CD14-positive monocyte (primary cell): ENCODE measurements around the gene ASB6. TPM values are rescaled to one million over a fixed set of nuclear protein-coding genes. Genes with fewer than 3 reads are reported as not detected.
A peak's percentile ranks its signal among the peaks of the same experiment; 100 is the strongest.

Experiments
- DNase-seq, 3 donors: peaks; one replicate each; pipeline ENCODE4 v3.0.0-alpha.2; 2011 to 2022
- H2AFZ ChIP-seq: 2 replicates; pipeline ENCODE4 v1.6.0; 2012; ENCODE audit warnings: mild to moderate bottlenecking, low read depth, low read length, inconsistent platforms; ENCODE audit not compliant: insufficient read depth, poor library complexity, severe bottlenecking
- H3K27ac ChIP-seq, 2 donors: 1 replicate in 1 of 2; 2 replicates in 1 of 2; pipeline ENCODE4 v1.5.1; 2012 to 2013; ENCODE audit warnings: low read length in 2 of 2, control low read depth in 1 of 2, inconsistent platforms in 1 of 2, low read depth in 1 of 2, mild to moderate bottlenecking in 1 of 2
- H3K27me3 ChIP-seq, 2 donors: one replicate each; pipeline versions ENCODE4 v1.6.0 to v1.6.1; 2011 to 2013; ENCODE audit warnings: low read length in 2 of 2; ENCODE audit not compliant: control insufficient read depth in 2 of 2, insufficient read depth in 2 of 2
- H3K36me3 ChIP-seq, 2 donors: replicated peaks in 1 of 2; 1 replicate in 1 of 2; 2 replicates in 1 of 2; pipeline versions ENCODE4 v1.5.1 to v1.6.1; 2012 to 2013; ENCODE audit warnings: low read length in 2 of 2, control low read depth in 1 of 2, inconsistent platforms in 1 of 2, mild to moderate bottlenecking in 1 of 2; ENCODE audit not compliant: insufficient read depth in 2 of 2, control insufficient read depth in 1 of 2
- H3K4me1 ChIP-seq, 2 donors: 1 replicate in 1 of 2; 2 replicates in 1 of 2; pipeline versions ENCODE4 v1.5.1 to v1.6.1; 2012 to 2013; ENCODE audit warnings: low read length in 2 of 2, control low read depth in 1 of 2, inconsistent platforms in 1 of 2, mild to moderate bottlenecking in 1 of 2, moderate library complexity in 1 of 2; ENCODE audit not compliant: insufficient read depth in 2 of 2, control insufficient read depth in 1 of 2
- H3K4me2 ChIP-seq: replicated peaks from 2 replicates; pipeline ENCODE3; 2012; ENCODE audit warnings: low read length, moderate library complexity, mild to moderate bottlenecking; ENCODE audit not compliant: poor library complexity, severe bottlenecking; ENCODE audit errors: extremely low read depth
- H3K4me3 ChIP-seq, 3 experiments: fragments of 200-600 bp in 1 of 3; sonication (generic) in 1 of 3; replicated peaks in 1 of 3; 1 replicate in 2 of 3; 2 replicates in 1 of 3; pipeline ENCODE4 v1.5.1; 2011 to 2013; ENCODE audit warnings: low read length in 3 of 3, mild to moderate bottlenecking in 3 of 3, control low read depth in 2 of 3, low read depth in 2 of 3, inconsistent platforms in 1 of 3, moderate library complexity in 1 of 3
- H3K79me2 ChIP-seq: 2 replicates; pipeline ENCODE4 v1.6.0; 2012; ENCODE audit warnings: mild to moderate bottlenecking, control low read depth, inconsistent platforms, low read length, moderate library complexity; ENCODE audit not compliant: insufficient read depth
- H3K9ac ChIP-seq: 2 replicates; pipeline ENCODE4 v1.6.0; 2017; ENCODE audit warnings: low read length, mild to moderate bottlenecking; ENCODE audit not compliant: insufficient read depth, poor library complexity, severe bottlenecking
- H3K9me3 ChIP-seq, 2 donors: replicated peaks in 1 of 2; 1 replicate in 1 of 2; 2 replicates in 1 of 2; pipeline versions ENCODE4 v1.5.1 to v1.6.1; 2012 to 2013; ENCODE audit warnings: low read length in 2 of 2, control low read depth in 1 of 2; ENCODE audit not compliant: control insufficient read depth in 1 of 2, insufficient read depth in 1 of 2
- H4K20me1 ChIP-seq: 2 replicates; pipeline ENCODE4 v1.6.0; 2012; ENCODE audit warnings: mild to moderate bottlenecking, low read length, control low read depth, moderate library complexity; ENCODE audit not compliant: insufficient read depth
- H3K27ac Mint-ChIP-seq, 7 donors: one replicate each; pipeline ENCODE4 v1.8.0; 2020; ENCODE audit warnings: mild to moderate bottlenecking in 7 of 7, mixed read lengths in 7 of 7, moderate library complexity in 6 of 7, inconsistent platforms in 2 of 7
- H3K27me3 Mint-ChIP-seq, 3 donors: one replicate each; pipeline ENCODE4 v1.8.0; 2021 to 2022; ENCODE audit warnings: low read depth in 3 of 3, mild to moderate bottlenecking in 3 of 3, mixed read lengths in 3 of 3, moderate library complexity in 3 of 3, inconsistent platforms in 1 of 3
- H3K36me3 Mint-ChIP-seq, 2 donors: one replicate each; pipeline ENCODE4 v1.8.0; 2020; ENCODE audit warnings: mixed read lengths in 2 of 2, inconsistent platforms in 1 of 2, mild to moderate bottlenecking in 1 of 2
- H3K4me1 Mint-ChIP-seq: one replicate; pipeline ENCODE4 v1.8.0; 2020; ENCODE audit warnings: mild to moderate bottlenecking, mixed read lengths
- H3K4me3 Mint-ChIP-seq, 2 donors: one replicate each; pipeline ENCODE4 v1.8.0; 2020; ENCODE audit warnings: mild to moderate bottlenecking in 2 of 2, mixed read lengths in 2 of 2, moderate library complexity in 1 of 2
- H3K9me3 Mint-ChIP-seq, 7 donors: one replicate each; pipeline ENCODE4 v1.8.0; 2020 to 2022; ENCODE audit warnings: mixed read lengths in 7 of 7, mild to moderate bottlenecking in 6 of 7, moderate library complexity in 6 of 7, inconsistent platforms in 2 of 7
- CTCF ChIP-seq: fragments of 200-600 bp; IDR thresholded peaks from one replicate; pipeline ENCODE4 v1.8.0; 2022; ENCODE audit warnings: antibody characterized with exemption, mild to moderate bottlenecking
- WGBS: methylation state at CpG from one replicate; pipeline ENCODE4 v1.1.5; 2013; ENCODE audit warnings: missing lambda C conversion rate; ENCODE audit not compliant: insufficient coverage; 5-methylcytosine and 5-hydroxymethylcytosine counted together
- intact Hi-C, 2 donors: fragments of 100-400 bp; cut with micrococcal nuclease; formaldehyde crosslinking; loops; one replicate each; pipeline versions ENCODE4 v1.15.0 to v1.15.1; 2023
- polyA plus RNA-seq, 3 donors: library from polyadenylated mRNA; depleted of rRNA in 1 of 3; unstranded in 2 of 3; stranded (reverse) in 1 of 3; fragments of 300-500 nt in 2 of 3; fragments of >200 nt in 1 of 3; fragmentation: Illumina TruSeq in 2 of 3; gene quantifications; 1 replicate in 2 of 3; 2 replicates in 1 of 3; pipeline ENCODE4 v1.2.3, GENCODE V29; 2012 to 2021

Gene ASB6
- polyA plus RNA-seq, 3 donors = 8.1 to 21.1 (median 10.1) TPM

- Mint-ChIP-seq H3K4me3 (no peak overlapping the region), H3K4me1 (peaks cover 12% of the 10 kb centered on the region), H3K36me3 (peaks cover 3 to 14% of the 10 kb centered on the region in 2 donors), H3K27me3 (peaks cover 26 to 46% (median 28%) of the 10 kb centered on the region in 3 donors), H3K9me3 (peaks cover 0 to 8% (median 4%) of the 10 kb centered on the region in 7 donors), H3K27ac (peak overlapping the region in 1 of 7 donors; percentile 17)
- Histone ChIP-seq H3K4me3 (no peak overlapping the region), H4K20me1 (no peaks in the 10 kb centered on the region), H3K9ac (no peak overlapping the region), H3K36me3 (no peaks in the 10 kb centered on the region), H3K4me1 (peaks cover 12 to 16% of the 10 kb centered on the region in 2 donors), H3K27ac (no peak overlapping the region), H3K4me2 (no peak overlapping the region), H3K79me2 (no peaks in the 10 kb centered on the region), H2AFZ (no peak overlapping the region), H3K27me3 (peaks cover 19 to 31% of the 10 kb centered on the region in 2 donors), H3K9me3 (peaks cover 0 to 5% of the 10 kb centered on the region in 2 donors)
- intact Hi-C loops = loop anchor here in 1 of 2 donors (10.0 kb wide), 1 partner anchor 292 kb away; no protein-coding TSS in a partner anchor
- DNase-seq = no peak
- 0% methylated on average over 1 of the region's 1 CpG for WGBS
- peak; percentile 53 for TF ChIP-seq CTCF
Measured at GRCh38 chr9:129617167-129617566, 24.8 kb downstream of the ASB6 start.

GRCh38 chr9:129615407-129616285 lies 26.3 kb downstream of the ASB6 start:
- no peaks in the 10 kb centered on the region for H4K20me1 ChIP-seq
- no peak for TF ChIP-seq CTCF
- H3K4me1 Mint-ChIP-seq = peaks cover 12% of the 10 kb centered on the region
- 87% methylated on average over 26 of the region's 31 CpGs for WGBS
- DNase-seq = no peak
- H3K79me2 ChIP-seq = no peaks in the 10 kb centered on the region
- no peak overlapping the region for H3K9ac ChIP-seq
- H3K4me1 ChIP-seq = peaks cover 19 to 22% of the 10 kb centered on the region in 2 donors
- H3K9me3 Mint-ChIP-seq = peaks cover 0 to 8% (median 4%) of the 10 kb centered on the region in 7 donors
- peaks cover 15 to 21% of the 10 kb centered on the region in 2 donors for H3K27me3 ChIP-seq
- peaks cover 0 to 5% of the 10 kb centered on the region in 2 donors for H3K9me3 ChIP-seq
- intact Hi-C loops = loop anchor here in 1 of 2 donors (10.0 kb wide), 1 partner anchor 291 kb away; no protein-coding TSS in a partner anchor
- H3K4me3 Mint-ChIP-seq = no peak overlapping the region
- peaks cover 17 to 35% (median 21%) of the 10 kb centered on the region in 3 donors for H3K27me3 Mint-ChIP-seq
- H3K27ac Mint-ChIP-seq = no peak overlapping the region
- H3K4me2 ChIP-seq = no peak overlapping the region
- no peak overlapping the region for H3K4me3 ChIP-seq
- peaks cover 0 to 8% of the 10 kb centered on the region in 2 donors for H3K36me3 Mint-ChIP-seq
- H2AFZ ChIP-seq = no peak overlapping the region
- no peaks in the 10 kb centered on the region for H3K36me3 ChIP-seq
- no peak overlapping the region for H3K27ac ChIP-seq
